HFF-Myc (cell line): Measurements from ENCODE around the gene FBXL19.

ENCODE experiments used
- DNase-seq: peaks from one replicate; pipeline ENCODE4 v3.0.0-alpha.2; 2011; ENCODE audit warnings: low read depth; ENCODE audit errors: extremely low read depth
- H3K4me3 ChIP-seq: replicated peaks from 2 replicates; pipeline ENCODE4 v1.5.1; 2011; ENCODE audit warnings: low read depth, mild to moderate bottlenecking, control low read depth, low read length
- CTCF ChIP-seq: IDR thresholded peaks from 2 replicates; pipeline ENCODE4 v1.5.1; 2012; ENCODE audit warnings: mild to moderate bottlenecking, low read depth, low read length, control low read depth; ENCODE audit errors: missing control alignments

The FBXL19 gene

GRCh38 chr16:30992931-30993816, 69.8 kb downstream of the FBXL19 start:
- DNase-seq: no peak
- H3K4me3 ChIP-seq: no peak overlapping the region
- no peak for TF ChIP-seq CTCF

GRCh38 chr16:30995927-30996323, 72.6 kb downstream of the FBXL19 start:
- no peak for DNase-seq
- no peak overlapping the region for H3K4me3 ChIP-seq
- no peak for TF ChIP-seq CTCF

DNA sequence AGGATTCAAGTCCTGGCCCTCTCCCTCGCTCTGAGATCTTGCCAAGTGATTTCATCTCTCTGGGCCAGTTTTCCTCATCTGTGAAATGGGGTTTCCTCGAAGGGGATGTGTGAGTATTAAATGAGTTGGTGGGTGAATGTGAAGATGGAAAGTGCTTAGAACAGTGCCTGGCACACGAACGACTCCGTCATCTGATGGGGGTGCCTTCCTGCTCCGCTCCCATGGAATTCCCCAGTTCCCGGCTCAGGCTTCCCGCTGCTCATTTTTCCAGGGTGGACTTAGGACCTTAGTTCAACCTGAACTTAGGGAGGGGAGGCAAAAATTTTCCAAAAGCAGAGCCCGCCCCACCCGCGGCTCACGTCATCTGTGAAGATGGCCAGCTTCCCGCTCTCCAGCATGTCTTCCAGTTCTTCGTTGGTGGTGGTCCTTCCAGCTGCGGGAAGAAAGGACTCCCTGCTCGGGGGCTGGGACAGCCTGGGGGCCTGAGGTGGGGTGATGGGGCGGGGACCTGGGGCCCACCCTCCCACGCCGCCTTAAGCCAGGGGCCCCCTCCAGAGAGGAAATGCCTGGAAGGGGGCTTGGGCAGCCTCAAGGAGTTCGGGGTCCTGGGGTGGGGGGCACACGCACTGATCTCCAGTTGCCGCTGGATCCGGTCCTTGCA, 73.1 kb downstream of the FBXL19 start:
- TF ChIP-seq CTCF: no peak
- DNase-seq: no peak

GRCh38 chr16:30996985-30997724, 73.8 kb downstream of the FBXL19 start:
- TF ChIP-seq CTCF: no peak
- DNase-seq: peak; percentile 45
- peak overlapping the region; percentile 53 for H3K4me3 ChIP-seq

More for the DNA sequence above, 73.1 kb downstream of the FBXL19 start:
- peak overlapping the region; percentile 53 for H3K4me3 ChIP-seq

- TF ChIP-seq CTCF: no peak
- DNase-seq: peak; percentile 40
- H3K4me3 ChIP-seq: peak overlapping the region; percentile 53
These were observed 74.6 kb downstream of the FBXL19 start for GRCh38 chr16:30997725-30998711.
